Fibroblast of lung (primary cell): ENCODE results near the gene RNU11. TPM values are rescaled to one million over a fixed set of nuclear protein-coding genes. Genes with fewer than 3 reads are reported as not detected.

Experiments used
- DNase-seq, 2 donors: peaks; one replicate each; pipeline versions ENCODE4 v3.0.0 to v3.0.0-alpha.2; 2010; ENCODE audit warnings: low read depth in 2 of 2
- H2AFZ ChIP-seq: 2 replicates; pipeline ENCODE4 v1.5.1; 2012; ENCODE audit warnings: low read length, control low read depth, inconsistent platforms
- H3K27ac ChIP-seq: 2 replicates; pipeline ENCODE4 v1.5.1; 2011; ENCODE audit warnings: low read length, control low read depth; ENCODE audit not compliant: insufficient read depth
- H3K27me3 ChIP-seq: 2 replicates; pipeline ENCODE4 v1.5.1; 2011; ENCODE audit warnings: mild to moderate bottlenecking, low read length; ENCODE audit not compliant: control insufficient read depth, insufficient read depth
- H3K36me3 ChIP-seq: 2 replicates; pipeline ENCODE4 v1.5.1; 2011; ENCODE audit warnings: low read length; ENCODE audit not compliant: control insufficient read depth, insufficient read depth
- H3K4me1 ChIP-seq: 2 replicates; pipeline ENCODE4 v1.5.1; 2011; ENCODE audit warnings: low read length; ENCODE audit not compliant: control insufficient read depth, insufficient read depth; ENCODE audit errors: extremely low read depth
- H3K4me2 ChIP-seq: 2 replicates; pipeline ENCODE4 v1.5.1; 2011; ENCODE audit warnings: low read length, control low read depth; ENCODE audit not compliant: insufficient read depth; ENCODE audit errors: extremely low read depth
- H3K4me3 ChIP-seq, 4 experiments: fragments of 200-600 bp in 1 of 4; sonication (generic) in 1 of 4; replicated peaks in 1 of 4; 2 replicates each; pipeline ENCODE4 v1.5.1; 2011 to 2016; ENCODE audit warnings: low read length in 4 of 4, low read depth in 3 of 4, mild to moderate bottlenecking in 3 of 4, control low read depth in 2 of 4, inconsistent platforms in 1 of 4, mixed read lengths in 1 of 4; ENCODE audit not compliant: insufficient read depth in 1 of 4; ENCODE audit errors: control extremely low read depth in 1 of 4
- H3K79me2 ChIP-seq: 2 replicates; pipeline ENCODE4 v1.5.1; 2012; ENCODE audit warnings: mild to moderate bottlenecking, low read length, inconsistent platforms; ENCODE audit not compliant: control insufficient read depth, insufficient read depth
- H3K9ac ChIP-seq: 2 replicates; pipeline ENCODE4 v1.5.1; 2011; ENCODE audit warnings: mild to moderate bottlenecking, low read length, control low read depth; ENCODE audit not compliant: insufficient read depth
- H3K9me3 ChIP-seq: 2 replicates; pipeline ENCODE4 v1.5.1; 2012; ENCODE audit warnings: low read depth, low read length; ENCODE audit not compliant: control insufficient read depth, insufficient read depth
- H4K20me1 ChIP-seq: 2 replicates; pipeline ENCODE4 v1.5.1; 2011; ENCODE audit warnings: low read length; ENCODE audit not compliant: control insufficient read depth, insufficient read depth; ENCODE audit errors: extremely low read depth
- CTCF ChIP-seq, 2 donors: IDR thresholded peaks in 1 of 2; conservative IDR thresholded peaks in 1 of 2; 1 replicate in 1 of 2; 2 replicates in 1 of 2; pipeline ENCODE4 v1.5.1; 2011 to 2012; ENCODE audit warnings: low read length in 2 of 2, control low read depth in 1 of 2, inconsistent platforms in 1 of 2, low read depth in 1 of 2, mild to moderate bottlenecking in 1 of 2
- EZH2 ChIP-seq: IDR thresholded peaks from 2 replicates; pipeline ENCODE4 v1.5.1; 2012; ENCODE audit warnings: low read length, control low read depth, mild to moderate bottlenecking; ENCODE audit errors: missing control alignments
- polyA plus RNA-seq, 2 donors: library from polyadenylated mRNA; depleted of rRNA in 1 of 2; stranded (reverse) in 1 of 2; unstranded in 1 of 2; fragments of >200 nt; gene quantifications; 2 replicates each; pipeline ENCODE4 v1.2.1, GENCODE V29; 2011 to 2012; ENCODE audit warnings: missing spikeins in 1 of 2
- total RNA-seq: library from RNA; depleted of rRNA; stranded (reverse); fragments of >200 nt; gene quantifications from 2 replicates; pipeline ENCODE4 v1.2.1, GENCODE V29; 2014

The RNU11 gene
- total and polyA plus RNA-seq, 2 donors (not counting 1 experiment from before 2014, with no cell fraction given) = not detected

GRCh38 chr1:28613175-28613574 is 35.2 kb upstream of the RNU11 start:
- Histone ChIP-seq H3K36me3 (peaks cover 11% of the 10 kb centered on the region), H3K9me3 (no peaks in the 10 kb centered on the region), H3K79me2 (no peaks in the 10 kb centered on the region), H3K27me3 (no peaks in the 10 kb centered on the region), H3K27ac (no peak overlapping the region), H3K4me3 (no peak overlapping the region), H3K9ac (no peak overlapping the region), H2AFZ (no peak overlapping the region), H4K20me1 (no peaks in the 10 kb centered on the region), H3K4me2 (no peak overlapping the region), H3K4me1 (no peaks in the 10 kb centered on the region)
- TF ChIP-seq CTCF (conservative IDR thresholded peaks at IDR 0.05 in 1 of 2, IDR thresholded peaks at IDR 0.05 in 1 of 2; ENCODE audit: low read depth in 1 of 2, low read length in 2 of 2) = no peak
- TF ChIP-seq EZH2 = no peak
- no peak for DNase-seq

GRCh38 chr1:28631713-28632112 is 16.7 kb upstream of the RNU11 start:
- Histone ChIP-seq H3K9ac (no peak overlapping the region), H3K27me3 (no peaks in the 10 kb centered on the region), H3K27ac (no peak overlapping the region), H3K36me3 (no peaks in the 10 kb centered on the region), H4K20me1 (no peaks in the 10 kb centered on the region), H3K79me2 (no peaks in the 10 kb centered on the region), H2AFZ (no peak overlapping the region), H3K4me3 (no peak overlapping the region), H3K9me3 (no peaks in the 10 kb centered on the region), H3K4me2 (no peak overlapping the region), H3K4me1 (no peaks in the 10 kb centered on the region)
- DNase-seq = no peak
- no peak for TF ChIP-seq EZH2
- TF ChIP-seq CTCF (conservative IDR thresholded peaks at IDR 0.05 in 1 of 2, IDR thresholded peaks at IDR 0.05 in 1 of 2; ENCODE audit: low read depth in 1 of 2, low read length in 2 of 2) = no peak

GRCh38 chr1:28632560-28632959 is 15.8 kb upstream of the RNU11 start:
- no peak overlapping the region for H3K4me2 ChIP-seq
- TF ChIP-seq EZH2 (no peak), CTCF (conservative IDR thresholded peaks at IDR 0.05 in 1 of 2, IDR thresholded peaks at IDR 0.05 in 1 of 2; ENCODE audit: low read depth in 1 of 2, low read length in 2 of 2) (no peak)
- peaks cover 1% of the 10 kb centered on the region for H3K79me2 ChIP-seq
- H3K9ac ChIP-seq = no peak overlapping the region
- no peak overlapping the region for H3K4me3 ChIP-seq
- no peak overlapping the region for H2AFZ ChIP-seq
- DNase-seq = no peak
- H3K27me3 ChIP-seq = no peaks in the 10 kb centered on the region
- H3K27ac ChIP-seq = no peak overlapping the region
- no peaks in the 10 kb centered on the region for H4K20me1 ChIP-seq
- no peaks in the 10 kb centered on the region for H3K9me3 ChIP-seq
- H3K4me1 ChIP-seq = no peaks in the 10 kb centered on the region
- no peaks in the 10 kb centered on the region for H3K36me3 ChIP-seq
